DND-41 (cell line): ENCODE data around the gene VSNL1.

Source experiments
- ATAC-seq: fragments of 200-7000 bp; cut with Tn5 transposase; 3 replicates; pipeline ENCODE4 v1.9.1; 2021; ENCODE audit warnings: low read depth; ENCODE audit not compliant: insufficient read depth
- DNase-seq: peaks from one replicate; pipeline ENCODE4 v3.0.0-alpha.2; 2020
- H2AFZ ChIP-seq: 2 replicates; pipeline ENCODE4 v1.6.0; 2012; ENCODE audit warnings: low read depth, low read length
- H3K27ac ChIP-seq: 2 replicates; pipeline ENCODE4 v1.5.1; 2012; ENCODE audit warnings: low read length, inconsistent platforms
- H3K27me3 ChIP-seq: fragments of 200-600 bp; sonication (generic); 2 replicates; pipeline ENCODE4 v1.6.0; 2012; ENCODE audit warnings: low read length, mild to moderate bottlenecking, inconsistent platforms; ENCODE audit not compliant: insufficient read depth, poor library complexity
- H3K36me3 ChIP-seq: 2 replicates; pipeline ENCODE4 v1.5.1; 2012; ENCODE audit warnings: low read length, inconsistent platforms; ENCODE audit not compliant: insufficient read depth
- H3K4me1 ChIP-seq: 2 replicates; pipeline ENCODE4 v1.5.1; 2012; ENCODE audit warnings: mild to moderate bottlenecking, low read length; ENCODE audit not compliant: insufficient read depth
- H3K4me2 ChIP-seq: 2 replicates; pipeline ENCODE4 v1.6.0; 2012; ENCODE audit warnings: mild to moderate bottlenecking, moderate library complexity, low read length, inconsistent platforms; ENCODE audit not compliant: insufficient read depth
- H3K4me3 ChIP-seq, 2 experiments: fragments of 200-600 bp in 1 of 2; shearing (Covaris generic) in 1 of 2; 2 replicates each; pipeline ENCODE4 v1.5.1; 2012 to 2016; ENCODE audit warnings: inconsistent platforms in 2 of 2, low read length in 2 of 2, mild to moderate bottlenecking in 2 of 2, low read depth in 1 of 2, moderate library complexity in 1 of 2
- H3K79me2 ChIP-seq: 2 replicates; pipeline ENCODE4 v1.6.0; 2012; ENCODE audit warnings: low read length, inconsistent platforms; ENCODE audit not compliant: insufficient read depth
- H3K9ac ChIP-seq: 2 replicates; pipeline ENCODE4 v1.6.0; 2012; ENCODE audit warnings: low read depth, mild to moderate bottlenecking, inconsistent platforms, low read length, moderate library complexity
- H3K9me3 ChIP-seq: 2 replicates; pipeline ENCODE4 v1.5.1; 2012; ENCODE audit warnings: low read length, moderate library complexity, mild to moderate bottlenecking, inconsistent platforms; ENCODE audit not compliant: insufficient read depth, severe bottlenecking
- H4K20me1 ChIP-seq: 2 replicates; pipeline ENCODE4 v1.6.0; 2012; ENCODE audit warnings: low read length; ENCODE audit not compliant: insufficient read depth
- CTCF ChIP-seq: IDR thresholded peaks from 2 replicates; pipeline ENCODE4 v1.5.1; 2012; ENCODE audit warnings: borderline replicate concordance, low read length, moderate library complexity, mild to moderate bottlenecking; ENCODE audit not compliant: poor library complexity, severe bottlenecking; ENCODE audit errors: extremely low read depth
- EZH2 ChIP-seq: IDR thresholded peaks from 3 replicates; pipeline ENCODE4 v1.6.1; 2012; ENCODE audit warnings: borderline replicate concordance, low read depth, mild to moderate bottlenecking, moderate library complexity, low read length, inconsistent platforms; ENCODE audit not compliant: severe bottlenecking

The VSNL1 gene

GRCh38 chr2:17518212-17519154 is 22.0 kb upstream of the VSNL1 start, which contains the start of gene RAD51AP2:
Gene RAD51AP2, minus strand, starts transcription at chr2:17518440. Its CDS starts 25 bp downstream, at chr2:17518415.
- no peak for DNase-seq
- Histone ChIP-seq H3K4me1 (no peaks in the 10 kb centered on the region), H3K4me2 (no peak within 1 kb of the TSS), H3K27ac (no peak within 1 kb of the TSS), H3K27me3 (no peaks in the 10 kb centered on the region), H3K79me2 (no peaks in the 10 kb centered on the region), H2AFZ (no peak within 1 kb of the TSS), H4K20me1 (no peaks in the 10 kb centered on the region), H3K9me3 (no peaks in the 10 kb centered on the region), H3K4me3 (no peak within 1 kb of the TSS), H3K36me3 (no peaks in the 10 kb centered on the region), H3K9ac (no peak within 1 kb of the TSS)
- no peak for ATAC-seq
- TF ChIP-seq CTCF (no peak), EZH2 (no peak)

- Histone ChIP-seq H3K79me2 (no peaks in the 10 kb centered on the region), H3K9ac (no peak overlapping the region), H3K9me3 (no peaks in the 10 kb centered on the region), H3K4me3 (no peak overlapping the region), H3K27me3 (no peaks in the 10 kb centered on the region), H4K20me1 (no peaks in the 10 kb centered on the region), H3K36me3 (no peaks in the 10 kb centered on the region), H3K27ac (no peak overlapping the region), H3K4me1 (no peaks in the 10 kb centered on the region), H3K4me2 (no peak overlapping the region), H2AFZ (no peak overlapping the region)
- DNase-seq (no peak), ATAC-seq (no peak)
- TF ChIP-seq CTCF, result no peak
- TF ChIP-seq EZH2, result no peak
Observed at GRCh38 chr2:17519486-17519885, 21.0 kb upstream of the VSNL1 start.

- ATAC-seq, result no peak
- H3K4me1 ChIP-seq, result no peaks in the 10 kb centered on the region
Observed at GRCh38 chr2:17520761-17521160, 19.7 kb upstream of the VSNL1 start.

More at GRCh38 chr2:17520761-17521160, 19.7 kb upstream of the VSNL1 start:
- H4K20me1 ChIP-seq, result no peaks in the 10 kb centered on the region
- H3K27ac ChIP-seq, result no peak overlapping the region
- H3K36me3 ChIP-seq, result no peaks in the 10 kb centered on the region
- H2AFZ ChIP-seq, result no peak overlapping the region
- DNase-seq, result no peak
- no peak overlapping the region for H3K4me2 ChIP-seq
- H3K9me3 ChIP-seq, result no peaks in the 10 kb centered on the region
- no peaks in the 10 kb centered on the region for H3K79me2 ChIP-seq
- no peak overlapping the region for H3K9ac ChIP-seq
- TF ChIP-seq EZH2, result no peak
- no peak for TF ChIP-seq CTCF
- H3K27me3 ChIP-seq, result no peaks in the 10 kb centered on the region
- H3K4me3 ChIP-seq, result no peak overlapping the region
